GM19372 (cell line): ENCODE measurements around the gene TJP1.
"Not testable (repeated sequence)": the region's sequence is repeated elsewhere in the genome, so short reads cannot be mapped to it uniquely, and the experiment has no call there.

Source experiments
- ATAC-seq: cut with Tn5 transposase; IDR thresholded peaks from one replicate; pipeline ENCODE4 v1.9.1; 2021; ENCODE audit warnings: mild to moderate bottlenecking, low read depth, moderate library complexity; ENCODE audit not compliant: unreplicated experiment

TJP1 gene

GRCh38 chr15:29672046-29672445, 150.2 kb downstream of the TJP1 start:
- ATAC-seq = not testable (repeated sequence)

- no peak for ATAC-seq
These were observed 151.0 kb downstream of the TJP1 start for GRCh38 chr15:29670998-29671981.

- ATAC-seq = no peak
These were observed 152.0 kb downstream of the TJP1 start for GRCh38 chr15:29670266-29670665.

- ATAC-seq = no peak
These were observed 152.4 kb downstream of the TJP1 start for GRCh38 chr15:29669823-29670222.

DNA sequence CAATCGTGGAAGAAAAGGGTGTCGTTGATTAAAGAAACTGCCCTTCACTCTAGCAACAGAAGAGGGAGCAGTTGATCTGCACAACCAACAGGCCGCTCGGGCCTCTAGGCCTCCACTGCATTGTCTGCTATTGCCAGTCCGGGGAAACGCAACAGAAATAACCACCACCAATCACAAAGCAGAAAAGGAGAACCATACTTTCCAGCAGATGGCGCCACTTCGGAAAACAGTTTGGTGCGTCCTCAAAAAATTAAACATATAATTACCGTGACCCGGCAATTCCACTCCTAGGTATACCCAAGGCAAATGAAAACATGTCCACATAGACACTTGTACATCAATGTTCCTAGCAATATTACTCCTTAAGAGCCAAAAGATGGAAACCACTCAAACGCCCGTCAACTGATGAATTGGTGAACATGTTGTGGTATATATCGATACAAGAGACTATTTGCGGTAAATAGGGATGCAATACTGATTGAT, 154.1 kb downstream of the TJP1 start:
- ATAC-seq = no peak

DNA sequence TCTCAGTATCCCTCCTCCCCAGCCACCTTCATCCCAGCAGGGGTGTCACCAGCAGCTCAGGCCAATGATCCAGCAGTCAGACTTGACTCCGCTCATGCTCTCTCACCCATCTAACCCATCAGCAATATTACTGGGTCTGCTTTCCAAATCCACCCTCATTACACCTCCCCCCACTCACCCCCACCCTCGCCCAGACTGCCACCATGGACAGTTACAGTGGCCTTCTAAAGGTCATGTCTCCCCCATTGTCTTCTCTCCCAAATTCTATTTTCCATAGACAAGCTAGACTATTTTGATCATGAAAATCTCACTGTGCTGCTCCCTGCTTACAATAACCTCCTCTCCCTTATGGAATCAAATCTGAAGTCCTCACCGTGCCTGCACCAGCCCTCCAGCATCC, 156.0 kb downstream of the TJP1 start:
- ATAC-seq = no peak

GRCh38 chr15:29665444-29666003, 156.7 kb downstream of the TJP1 start:
- ATAC-seq = no peak

DNA sequence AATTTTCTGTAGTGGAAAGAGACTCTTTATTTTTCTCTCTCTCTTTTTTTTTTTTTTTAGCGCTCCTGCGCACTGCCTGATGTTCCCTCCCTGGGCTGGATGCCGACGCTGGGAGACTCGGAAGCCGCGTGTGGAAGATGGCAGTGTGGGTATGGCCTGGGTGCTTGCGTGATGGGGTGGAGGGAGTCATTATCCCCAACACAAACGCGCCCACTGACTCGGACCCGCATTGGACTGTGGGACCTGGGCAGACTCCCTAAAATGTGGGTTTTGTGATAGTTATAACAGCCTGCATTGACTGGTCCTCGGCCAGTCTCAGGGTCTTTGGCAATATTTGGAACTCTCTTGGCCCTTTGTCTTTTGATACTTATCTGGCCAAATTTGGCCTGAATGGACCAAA, 157.9 kb downstream of the TJP1 start:
- ATAC-seq = no peak

- not testable (repeated sequence) for ATAC-seq
These were observed 164.8 kb downstream of the TJP1 start for GRCh38 chr15:29657476-29657817.

- no peak for ATAC-seq
These were observed 165.4 kb downstream of the TJP1 start for GRCh38 chr15:29656636-29657475.

- no peak for ATAC-seq
These were observed 169.7 kb downstream of the TJP1 start for GRCh38 chr15:29652595-29652994.

DNA sequence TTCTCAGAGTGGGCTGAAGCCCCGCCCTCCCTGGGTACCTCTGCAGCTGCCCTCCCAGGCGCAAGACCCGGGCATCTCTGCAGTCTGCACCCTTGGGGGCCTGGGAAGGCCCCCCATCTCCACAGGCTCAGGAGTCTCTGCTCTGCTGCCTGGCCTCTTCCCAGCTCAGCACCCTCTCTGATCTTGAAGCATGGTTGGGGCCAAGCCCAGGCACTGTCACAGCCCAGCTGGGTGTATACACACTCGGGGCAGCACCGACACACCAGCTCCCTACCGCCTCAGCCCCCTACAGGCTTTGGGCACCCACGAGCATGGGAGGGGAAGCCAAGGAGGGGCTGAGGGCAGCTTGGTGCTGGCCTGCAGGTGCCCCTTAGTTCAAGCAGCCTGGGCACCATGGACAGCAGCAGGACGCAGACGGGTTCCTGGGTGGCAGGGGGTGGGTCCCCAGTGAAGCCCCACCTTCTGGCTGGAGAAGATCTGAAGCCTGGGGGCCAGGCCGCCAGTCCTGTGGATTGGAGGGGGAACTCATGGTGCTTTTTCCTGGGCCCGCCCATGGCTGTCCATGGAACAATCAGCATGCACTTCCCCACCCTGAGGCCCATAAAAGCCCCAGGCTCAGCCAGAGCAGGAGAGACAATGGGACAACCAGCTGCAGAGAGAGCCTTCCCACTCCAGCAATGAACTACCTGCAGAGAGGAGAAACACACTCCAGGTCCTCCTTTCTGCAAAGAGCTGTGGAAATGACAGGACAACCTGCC, 170.6 kb downstream of the TJP1 start:
- no peak for ATAC-seq
